HG03139 (cell line): ENCODE data around the gene ADK.
"Not testable (repeated sequence)": the region's sequence is repeated elsewhere in the genome, so short reads cannot be mapped to it uniquely, and the experiment has no call there.

Source experiments
- ATAC-seq: cut with Tn5 transposase; IDR thresholded peaks from one replicate; pipeline ENCODE4 v1.9.1; 2021; ENCODE audit not compliant: unreplicated experiment

ADK gene

GRCh38 chr10:74293686-74294371 is 142.8 kb downstream of the ADK start:
- no peak for ATAC-seq

- no peak for ATAC-seq
These were observed 146.5 kb downstream of the ADK start for GRCh38 chr10:74297389-74298080.

- not testable (repeated sequence) for ATAC-seq
These were observed 149.1 kb downstream of the ADK start for GRCh38 chr10:74300074-74300621.

GRCh38 chr10:74300666-74301065 is 149.6 kb downstream of the ADK start:
- no peak for ATAC-seq

- ATAC-seq, result no peak
These were observed 154.7 kb downstream of the ADK start for GRCh38 chr10:74305730-74306129.

GRCh38 chr10:74306227-74306982 is 155.4 kb downstream of the ADK start:
- ATAC-seq, result no peak

GRCh38 chr10:74307061-74307651 is 156.1 kb downstream of the ADK start:
- no peak for ATAC-seq

- ATAC-seq, result no peak
These were observed 159.7 kb downstream of the ADK start for GRCh38 chr10:74310652-74311257.

- no peak for ATAC-seq
These were observed 163.1 kb downstream of the ADK start for GRCh38 chr10:74314166-74314565.

GRCh38 chr10:74320026-74320425 is 169.0 kb downstream of the ADK start:
- ATAC-seq, result no peak

- ATAC-seq, result no peak
These were observed 169.7 kb downstream of the ADK start for GRCh38 chr10:74320717-74321116.

- ATAC-seq, result no peak
These were observed 171.1 kb downstream of the ADK start for GRCh38 chr10:74322141-74322540.

GRCh38 chr10:74322565-74322964 is 171.5 kb downstream of the ADK start:
- no peak for ATAC-seq

GRCh38 chr10:74328388-74328787 is 177.4 kb downstream of the ADK start:
- no peak for ATAC-seq

- no peak for ATAC-seq
These were observed 178.9 kb downstream of the ADK start for GRCh38 chr10:74329873-74330272.

GRCh38 chr10:74330646-74331045 is 179.6 kb downstream of the ADK start:
- ATAC-seq, result no peak

- no peak for ATAC-seq
These were observed 181.4 kb downstream of the ADK start for GRCh38 chr10:74332398-74332797.

GRCh38 chr10:74333174-74333573 is 182.2 kb downstream of the ADK start:
- no peak for ATAC-seq

- no peak for ATAC-seq
These were observed 183.2 kb downstream of the ADK start for GRCh38 chr10:74334221-74334620.

- ATAC-seq, result no peak
These were observed 184.5 kb downstream of the ADK start for GRCh38 chr10:74335501-74335900.
